GM13977 (cell line): Measurements from ENCODE around the gene CNTD1.

Experiments used
- DNase-seq: peaks from one replicate; pipeline ENCODE4 v3.0.0; 2012; ENCODE audit warnings: low spot score
- in situ Hi-C: fragments of 300-500 bp; cut with MboI; formaldehyde crosslinking; loops from one replicate; pipeline ENCODE4 v1.12.0; 2022; ENCODE audit warnings: low sequenced_read_pairs, low pct_unique_long_range_greater_than_20kb, mixed read lengths, inconsistent platforms; ENCODE audit not compliant: unreplicated experiment
- TF ChIP-seq, protein P1 (sequence below): IDR thresholded peaks from 2 replicates; pipeline ENCODE4 v1.5.1; 2012; ENCODE audit warnings: mild to moderate bottlenecking, control low read depth; ENCODE audit not compliant: insufficient read depth; ENCODE audit errors: extremely low read depth, missing control alignments

The CNTD1 gene

DNA sequence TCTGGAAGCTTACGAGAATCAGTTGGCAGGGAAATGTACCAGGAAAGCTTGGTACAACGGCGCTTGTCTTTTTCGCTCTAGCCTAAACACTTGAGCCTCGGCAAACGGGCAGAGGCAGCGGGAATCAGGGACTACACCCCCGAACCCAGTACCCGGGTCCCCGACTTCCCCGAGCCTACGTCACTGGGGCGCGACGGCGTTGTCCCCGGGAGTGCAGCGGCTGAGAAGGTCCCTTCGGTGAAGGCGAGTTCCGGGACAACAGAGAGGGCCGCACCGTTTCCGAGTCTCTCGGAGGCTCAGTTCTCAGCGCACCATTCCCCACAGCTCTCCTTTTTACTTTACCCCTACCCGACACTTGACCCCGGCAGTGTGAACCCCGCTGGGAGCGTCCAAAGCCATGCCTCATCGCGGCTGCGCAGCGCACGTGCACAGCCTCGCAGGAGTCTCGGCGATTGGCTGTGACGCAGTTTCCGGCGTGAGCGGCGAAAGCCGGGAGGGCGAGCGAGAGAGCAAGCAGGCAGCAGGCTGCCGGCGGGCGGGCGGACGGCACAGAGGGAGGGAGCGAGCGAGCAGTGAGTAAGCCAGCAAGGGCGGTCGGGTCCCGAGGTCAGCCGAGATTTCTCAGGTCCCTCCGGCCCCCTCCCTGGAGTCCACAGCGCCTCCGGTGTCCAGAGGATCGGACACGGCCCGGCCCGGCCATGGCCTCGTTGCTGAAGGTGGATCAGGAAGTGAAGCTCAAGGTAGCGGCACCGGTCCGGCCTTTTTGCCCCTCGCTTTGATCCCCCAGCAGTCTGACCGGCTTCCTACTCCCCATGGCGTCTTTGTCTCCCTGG is 34.5 kb downstream of the CNTD1 start, which contains the start of gene PSME3:
Gene PSME3, plus strand, starts transcription at position 464 of the 833 bp plus-strand sequence. Its CDS starts 235 bp downstream, at position 699.
- in situ Hi-C loops = no loop called here
- TF ChIP-seq, protein P1, sequence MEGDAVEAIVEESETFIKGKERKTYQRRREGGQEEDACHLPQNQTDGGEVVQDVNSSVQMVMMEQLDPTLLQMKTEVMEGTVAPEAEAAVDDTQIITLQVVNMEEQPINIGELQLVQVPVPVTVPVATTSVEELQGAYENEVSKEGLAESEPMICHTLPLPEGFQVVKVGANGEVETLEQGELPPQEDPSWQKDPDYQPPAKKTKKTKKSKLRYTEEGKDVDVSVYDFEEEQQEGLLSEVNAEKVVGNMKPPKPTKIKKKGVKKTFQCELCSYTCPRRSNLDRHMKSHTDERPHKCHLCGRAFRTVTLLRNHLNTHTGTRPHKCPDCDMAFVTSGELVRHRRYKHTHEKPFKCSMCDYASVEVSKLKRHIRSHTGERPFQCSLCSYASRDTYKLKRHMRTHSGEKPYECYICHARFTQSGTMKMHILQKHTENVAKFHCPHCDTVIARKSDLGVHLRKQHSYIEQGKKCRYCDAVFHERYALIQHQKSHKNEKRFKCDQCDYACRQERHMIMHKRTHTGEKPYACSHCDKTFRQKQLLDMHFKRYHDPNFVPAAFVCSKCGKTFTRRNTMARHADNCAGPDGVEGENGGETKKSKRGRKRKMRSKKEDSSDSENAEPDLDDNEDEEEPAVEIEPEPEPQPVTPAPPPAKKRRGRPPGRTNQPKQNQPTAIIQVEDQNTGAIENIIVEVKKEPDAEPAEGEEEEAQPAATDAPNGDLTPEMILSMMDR = no peak
- peak; percentile 92 for DNase-seq

DNA sequence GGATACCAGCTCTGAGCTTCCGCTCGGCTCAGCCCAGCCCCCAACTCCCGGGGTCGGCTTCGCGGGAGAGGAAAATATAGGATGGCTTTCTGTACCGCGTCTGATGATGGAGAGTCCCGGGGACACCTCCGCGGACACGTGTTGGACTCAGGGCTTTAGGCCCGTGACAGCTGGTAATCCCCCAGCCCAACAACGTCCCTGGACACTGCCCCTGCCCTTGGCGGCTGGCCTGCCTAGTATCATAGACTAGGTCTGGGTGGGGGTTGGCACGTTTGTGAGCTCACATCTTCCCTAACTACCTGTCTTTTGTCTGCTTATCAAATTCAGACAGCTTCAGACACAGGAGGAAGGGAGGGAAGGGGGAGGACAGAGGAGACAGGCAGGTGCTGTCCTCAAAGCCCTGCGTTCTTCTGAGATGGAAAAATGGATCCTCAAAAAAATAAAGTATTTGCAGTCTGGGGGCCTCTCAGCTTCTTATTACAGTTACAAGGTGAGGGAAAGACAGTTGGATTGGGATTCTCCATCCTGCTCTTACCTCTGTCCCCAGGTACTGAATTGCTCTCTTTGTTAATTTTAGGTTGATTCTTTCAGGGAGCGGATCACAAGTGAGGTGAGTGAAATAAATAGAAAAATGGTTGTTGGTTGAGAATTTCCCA is 35.2 kb downstream of the CNTD1 start:
- TF ChIP-seq, protein P1 = no peak
- no peak for DNase-seq
- in situ Hi-C loops = no loop called here

DNA sequence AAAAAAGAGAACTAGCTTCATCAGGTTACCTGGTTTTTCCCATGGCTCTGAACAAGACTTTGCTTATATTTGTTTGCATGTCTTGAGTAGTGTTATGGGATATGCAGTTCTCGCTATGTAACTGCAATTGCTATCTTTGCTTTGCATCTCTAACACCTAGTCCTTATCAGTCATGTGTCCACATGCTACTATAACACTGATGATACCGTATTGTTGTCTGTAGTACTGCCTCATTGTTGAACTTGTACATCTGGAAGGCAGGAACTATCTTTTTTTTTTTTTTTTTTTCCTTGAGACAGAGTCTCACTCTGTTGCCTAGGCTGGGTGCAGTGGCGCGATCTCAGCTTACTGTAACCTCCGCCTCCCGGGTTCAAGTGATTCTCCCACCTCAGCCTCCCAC is 37.1 kb downstream of the CNTD1 start:
- in situ Hi-C loops = no loop called here
- DNase-seq = no peak
- TF ChIP-seq, protein P1 = no peak

DNA sequence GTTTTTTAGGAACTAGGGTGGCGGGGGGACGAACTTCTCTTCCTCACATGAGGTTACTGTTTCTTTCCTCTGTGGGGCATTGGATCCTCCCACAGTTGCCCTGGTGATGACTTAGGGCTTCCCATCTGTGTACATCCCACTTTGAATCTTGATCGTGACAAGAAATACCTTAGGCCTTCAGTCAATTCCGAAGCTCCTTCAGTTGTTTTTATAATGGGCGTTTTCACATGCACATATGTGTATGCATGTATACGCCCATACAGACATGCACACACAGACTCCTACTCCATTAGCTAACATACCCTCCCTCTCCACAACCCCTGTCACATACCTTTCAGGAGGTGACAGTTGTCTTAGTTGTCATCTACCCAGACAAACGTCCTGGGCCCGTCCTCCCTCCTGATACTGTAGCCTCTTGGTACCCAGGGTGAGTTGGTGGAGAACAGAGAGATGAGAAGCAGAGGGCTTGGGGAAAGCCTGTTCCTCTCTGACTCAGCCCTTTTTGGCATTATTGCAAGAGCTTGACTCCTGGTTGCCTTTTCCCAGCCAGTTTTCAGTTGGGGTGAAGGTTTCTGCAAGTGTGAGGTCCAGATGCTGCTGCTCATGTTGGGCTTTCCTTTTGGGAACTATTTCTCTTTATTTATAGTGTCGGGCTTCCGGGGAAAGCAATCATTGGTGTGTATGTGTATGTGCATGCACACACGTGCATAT is 43.5 kb downstream of the CNTD1 start:
- in situ Hi-C loops = no loop called here
- no peak for DNase-seq
- TF ChIP-seq, protein P1 = no peak

DNA sequence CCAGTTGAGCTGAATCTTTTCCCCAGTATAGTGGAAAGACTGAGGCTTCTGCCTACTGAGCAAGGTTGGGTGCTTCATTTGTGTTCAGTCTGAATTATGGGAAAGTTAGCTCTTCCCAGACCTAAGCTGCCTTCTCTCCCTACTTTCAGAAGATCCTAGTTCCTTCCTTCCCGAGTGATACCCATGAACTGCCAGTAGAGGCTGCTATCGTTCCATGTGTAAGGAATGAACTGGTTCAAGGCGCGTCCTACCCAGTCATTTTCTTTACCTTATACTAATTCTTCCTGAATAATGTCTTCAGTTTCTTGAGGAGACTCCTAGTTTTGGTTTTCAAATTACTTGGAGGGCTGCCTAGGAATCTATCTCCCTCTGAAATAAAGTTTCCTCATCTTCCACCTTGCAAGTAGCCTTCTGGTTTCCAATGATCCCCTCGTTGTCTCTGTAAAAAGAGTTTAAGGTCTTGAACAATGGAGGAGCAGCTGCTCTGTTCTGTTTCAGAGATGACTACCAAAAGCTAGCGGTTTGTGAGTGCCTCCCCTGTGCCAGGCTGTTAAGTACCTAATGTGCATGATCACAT is 44.8 kb downstream of the CNTD1 start:
- in situ Hi-C loops = no loop called here
- peak; percentile 64 for DNase-seq

More for the DNA sequence above, 44.8 kb downstream of the CNTD1 start:
- TF ChIP-seq, protein P1 = peak; percentile 73
